ENCODE results near the gene SGK2. TPM values are rescaled to one million over a fixed set of nuclear protein-coding genes. Genes with fewer than 3 reads are reported as not detected.

The SGK2 gene
- total and polyA plus RNA-seq, 2 of the 13 experiments (the other 11 are each of a cell fraction or from before 2014, with no cell fraction given) = 6.2 to 29.4 TPM

DNA sequence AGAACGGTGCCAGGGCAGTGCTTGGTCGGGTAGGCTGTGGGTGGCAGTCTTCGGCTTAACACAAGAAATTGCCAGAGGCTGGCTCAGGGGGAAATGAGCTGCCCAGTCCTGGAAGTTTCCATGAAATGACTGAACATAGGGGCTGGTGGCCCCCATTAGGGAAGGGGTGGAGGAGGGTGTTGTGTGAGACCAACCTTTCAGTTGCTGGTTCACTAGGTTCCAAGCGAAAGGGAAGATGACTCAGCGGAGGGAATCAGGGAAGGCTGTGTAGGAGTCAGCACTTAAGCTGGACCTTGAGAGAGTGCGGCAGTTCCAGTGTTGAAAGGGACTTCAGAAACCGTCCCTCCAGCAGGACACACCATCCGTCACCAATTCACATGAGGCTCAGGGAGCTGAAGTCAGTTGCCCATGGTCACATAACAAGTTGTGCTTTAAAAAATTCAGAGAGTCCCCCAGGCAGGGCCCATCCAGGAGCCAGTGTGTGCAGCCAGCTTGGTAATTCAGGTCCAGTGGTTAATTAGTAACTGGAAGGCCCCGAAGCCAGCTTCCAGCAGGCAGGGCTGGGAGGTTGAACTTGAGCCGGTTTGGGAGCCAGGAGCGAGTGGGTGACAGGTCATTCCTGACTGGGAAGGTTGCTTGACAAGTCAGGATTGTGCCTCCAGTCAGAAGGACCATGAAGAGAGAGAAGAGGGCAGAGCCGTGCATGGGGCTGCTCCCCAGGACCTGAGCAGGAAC is at the start of gene SGK2 (continued):
- TF ChIP-seq, protein P1, sequence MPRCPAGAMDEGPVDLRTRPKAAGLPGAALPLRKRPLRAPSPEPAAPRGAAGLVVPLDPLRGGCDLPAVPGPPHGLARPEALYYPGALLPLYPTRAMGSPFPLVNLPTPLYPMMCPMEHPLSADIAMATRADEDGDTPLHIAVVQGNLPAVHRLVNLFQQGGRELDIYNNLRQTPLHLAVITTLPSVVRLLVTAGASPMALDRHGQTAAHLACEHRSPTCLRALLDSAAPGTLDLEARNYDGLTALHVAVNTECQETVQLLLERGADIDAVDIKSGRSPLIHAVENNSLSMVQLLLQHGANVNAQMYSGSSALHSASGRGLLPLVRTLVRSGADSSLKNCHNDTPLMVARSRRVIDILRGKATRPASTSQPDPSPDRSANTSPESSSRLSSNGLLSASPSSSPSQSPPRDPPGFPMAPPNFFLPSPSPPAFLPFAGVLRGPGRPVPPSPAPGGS (CRISPR knock-in tag; IDR thresholded peaks at IDR 0.05) = peak; percentile 54
- TF ChIP-seq, protein P2, sequence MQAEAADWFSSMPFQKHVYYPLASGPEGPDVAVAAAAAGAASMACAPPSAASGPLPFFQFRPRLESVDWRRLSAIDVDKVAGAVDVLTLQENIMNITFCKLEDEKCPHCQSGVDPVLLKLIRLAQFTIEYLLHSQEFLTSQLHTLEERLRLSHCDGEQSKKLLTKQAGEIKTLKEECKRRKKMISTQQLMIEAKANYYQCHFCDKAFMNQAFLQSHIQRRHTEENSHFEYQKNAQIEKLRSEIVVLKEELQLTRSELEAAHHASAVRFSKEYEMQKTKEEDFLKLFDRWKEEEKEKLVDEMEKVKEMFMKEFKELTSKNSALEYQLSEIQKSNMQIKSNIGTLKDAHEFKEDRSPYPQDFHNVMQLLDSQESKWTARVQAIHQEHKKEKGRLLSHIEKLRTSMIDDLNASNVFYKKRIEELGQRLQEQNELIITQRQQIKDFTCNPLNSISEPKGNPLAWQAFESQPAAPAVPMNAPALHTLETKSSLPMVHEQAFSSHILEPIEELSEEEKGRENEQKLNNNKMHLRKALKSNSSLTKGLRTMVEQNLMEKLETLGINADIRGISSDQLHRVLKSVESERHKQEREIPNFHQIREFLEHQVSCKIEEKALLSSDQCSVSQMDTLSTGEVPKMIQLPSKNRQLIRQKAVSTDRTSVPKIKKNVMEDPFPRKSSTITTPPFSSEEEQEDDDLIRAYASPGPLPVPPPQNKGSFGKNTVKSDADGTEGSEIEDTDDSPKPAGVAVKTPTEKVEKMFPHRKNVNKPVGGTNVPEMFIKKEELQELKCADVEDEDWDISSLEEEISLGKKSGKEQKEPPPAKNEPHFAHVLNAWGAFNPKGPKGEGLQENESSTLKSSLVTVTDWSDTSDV (CRISPR knock-in tag; IDR thresholded peaks at IDR 0.05) = no peak
- TF ChIP-seq FOXP4 (CRISPR knock-in tag; IDR thresholded peaks at IDR 0.05) (peak; percentile 71; the same call in 1 of the 2 replicates), SIX1 (CRISPR knock-in tag; IDR thresholded peaks at IDR 0.05; ENCODE audit: borderline replicate concordance) (peak; percentile 14; the same call in 1 of the 2 replicates), NR2C2 (CRISPR knock-in tag; IDR thresholded peaks at IDR 0.05; ENCODE audit: borderline replicate concordance) (no peak; the same call in 1 of the 2 replicates), MEIS1 (CRISPR knock-in tag; IDR thresholded peaks at IDR 0.05; ENCODE audit: borderline replicate concordance) (peak; percentile 98; the same call in 1 of the 2 replicates), RBM39 (IDR thresholded peaks at IDR 0.05; ENCODE audit: low read depth, low read length, poor library complexity, severe bottlenecking) (peak; percentile 78), ZNF703 (CRISPR knock-in tag; IDR thresholded peaks at IDR 0.05; ENCODE audit: borderline replicate concordance) (no peak), HOXA5 (CRISPR knock-in tag; IDR thresholded peaks at IDR 0.05) (peak; percentile 69; the same call in 1 of the 2 replicates), ZNF343 (CRISPR knock-in tag; IDR thresholded peaks at IDR 0.05) (0 out of 2 replicates have a peak, but pooled peaks have one; percentile 0), GMEB2 (CRISPR knock-in tag; IDR thresholded peaks at IDR 0.05; ENCODE audit: low read depth) (peak; percentile 19; the same call in 1 of the 2 replicates), ARNTL (CRISPR knock-in tag; IDR thresholded peaks at IDR 0.05) (peak; percentile 60), RBFOX2 (IDR thresholded peaks at IDR 0.05; ENCODE audit: low read depth, low read length) (peak; percentile 80), STAT5B (CRISPR knock-in tag; IDR thresholded peaks at IDR 0.05) (no peak), MBD4 (IDR thresholded peaks at IDR 0.05; ENCODE audit: borderline replicate concordance, low read length) (no peak)
- TF ChIP-seq, protein P3, sequence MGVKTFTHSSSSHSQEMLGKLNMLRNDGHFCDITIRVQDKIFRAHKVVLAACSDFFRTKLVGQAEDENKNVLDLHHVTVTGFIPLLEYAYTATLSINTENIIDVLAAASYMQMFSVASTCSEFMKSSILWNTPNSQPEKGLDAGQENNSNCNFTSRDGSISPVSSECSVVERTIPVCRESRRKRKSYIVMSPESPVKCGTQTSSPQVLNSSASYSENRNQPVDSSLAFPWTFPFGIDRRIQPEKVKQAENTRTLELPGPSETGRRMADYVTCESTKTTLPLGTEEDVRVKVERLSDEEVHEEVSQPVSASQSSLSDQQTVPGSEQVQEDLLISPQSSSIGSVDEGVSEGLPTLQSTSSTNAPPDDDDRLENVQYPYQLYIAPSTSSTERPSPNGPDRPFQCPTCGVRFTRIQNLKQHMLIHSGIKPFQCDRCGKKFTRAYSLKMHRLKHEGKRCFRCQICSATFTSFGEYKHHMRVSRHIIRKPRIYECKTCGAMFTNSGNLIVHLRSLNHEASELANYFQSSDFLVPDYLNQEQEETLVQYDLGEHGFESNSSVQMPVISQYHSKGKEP (CRISPR knock-in tag; IDR thresholded peaks at IDR 0.05) = 0 out of 2 replicates have a peak, but pooled peaks have one; percentile 48

Data from HepG2 (cell line).